ENCODE data around the gene POMT2.
"Not testable (repeated sequence)": the region's sequence is repeated elsewhere in the genome, so short reads cannot be mapped to it uniquely, and the experiment has no call there.

Gene POMT2, protein sequence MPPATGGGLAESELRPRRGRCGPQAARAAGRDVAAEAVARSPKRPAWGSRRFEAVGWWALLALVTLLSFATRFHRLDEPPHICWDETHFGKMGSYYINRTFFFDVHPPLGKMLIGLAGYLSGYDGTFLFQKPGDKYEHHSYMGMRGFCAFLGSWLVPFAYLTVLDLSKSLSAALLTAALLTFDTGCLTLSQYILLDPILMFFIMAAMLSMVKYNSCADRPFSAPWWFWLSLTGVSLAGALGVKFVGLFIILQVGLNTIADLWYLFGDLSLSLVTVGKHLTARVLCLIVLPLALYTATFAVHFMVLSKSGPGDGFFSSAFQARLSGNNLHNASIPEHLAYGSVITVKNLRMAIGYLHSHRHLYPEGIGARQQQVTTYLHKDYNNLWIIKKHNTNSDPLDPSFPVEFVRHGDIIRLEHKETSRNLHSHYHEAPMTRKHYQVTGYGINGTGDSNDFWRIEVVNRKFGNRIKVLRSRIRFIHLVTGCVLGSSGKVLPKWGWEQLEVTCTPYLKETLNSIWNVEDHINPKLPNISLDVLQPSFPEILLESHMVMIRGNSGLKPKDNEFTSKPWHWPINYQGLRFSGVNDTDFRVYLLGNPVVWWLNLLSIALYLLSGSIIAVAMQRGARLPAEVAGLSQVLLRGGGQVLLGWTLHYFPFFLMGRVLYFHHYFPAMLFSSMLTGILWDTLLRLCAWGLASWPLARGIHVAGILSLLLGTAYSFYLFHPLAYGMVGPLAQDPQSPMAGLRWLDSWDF

DNA sequence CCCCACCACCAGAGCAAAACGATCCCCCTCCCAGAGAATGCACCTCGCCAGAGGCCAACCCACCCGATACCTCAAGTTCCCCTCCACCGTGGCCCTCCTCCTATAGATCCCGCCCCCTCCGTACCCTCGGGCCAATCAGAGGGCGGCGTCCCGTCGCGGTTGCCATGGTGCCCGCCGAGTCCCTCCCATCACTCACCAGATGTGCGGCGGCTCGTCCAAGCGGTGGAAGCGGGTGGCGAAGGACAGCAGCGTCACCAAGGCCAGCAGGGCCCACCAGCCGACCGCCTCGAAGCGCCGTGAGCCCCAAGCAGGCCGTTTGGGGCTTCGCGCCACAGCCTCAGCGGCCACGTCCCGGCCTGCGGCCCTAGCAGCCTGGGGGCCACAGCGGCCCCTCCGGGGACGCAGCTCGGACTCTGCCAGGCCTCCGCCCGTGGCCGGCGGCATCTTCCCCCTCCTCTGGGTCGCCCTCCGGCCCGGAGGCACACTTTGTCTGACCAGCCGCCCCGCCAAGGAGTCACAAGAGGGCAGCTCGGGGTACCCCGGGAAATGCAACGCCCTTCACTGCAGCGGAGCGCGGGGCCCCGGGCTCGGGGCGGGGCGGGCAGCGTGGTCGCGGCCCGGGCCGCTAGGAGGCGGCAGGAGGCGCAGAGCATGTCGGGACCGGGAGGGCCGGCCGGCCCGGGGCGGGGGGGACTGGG, at the start of gene POMT2:
Gene POMT2, minus strand, starts transcription at position 646 of the 698 bp plus-strand sequence. Its CDS starts 202 bp downstream, at position 444.
- DNase-seq: peak; percentile 97

DNA sequence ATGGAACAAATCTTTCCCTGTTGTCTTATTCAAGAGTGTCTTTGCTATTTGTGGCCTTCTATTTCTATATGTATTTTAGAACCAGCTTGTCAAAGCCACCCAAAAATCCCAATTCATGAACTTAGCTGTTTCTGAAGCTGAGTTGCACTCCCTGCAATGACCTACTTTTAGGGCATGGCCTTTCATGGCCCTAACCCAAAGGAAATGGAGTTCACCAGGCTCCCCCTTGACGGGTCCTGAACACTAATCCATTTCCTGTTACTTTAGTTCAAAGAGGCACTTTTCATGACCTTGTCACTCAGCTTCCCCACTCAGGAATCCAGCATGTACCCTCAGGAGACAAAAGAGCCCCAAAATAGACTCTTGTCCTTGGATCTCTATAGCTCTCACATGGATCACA, 48.6 kb upstream of the POMT2 start:
- no peak for DNase-seq

DNA sequence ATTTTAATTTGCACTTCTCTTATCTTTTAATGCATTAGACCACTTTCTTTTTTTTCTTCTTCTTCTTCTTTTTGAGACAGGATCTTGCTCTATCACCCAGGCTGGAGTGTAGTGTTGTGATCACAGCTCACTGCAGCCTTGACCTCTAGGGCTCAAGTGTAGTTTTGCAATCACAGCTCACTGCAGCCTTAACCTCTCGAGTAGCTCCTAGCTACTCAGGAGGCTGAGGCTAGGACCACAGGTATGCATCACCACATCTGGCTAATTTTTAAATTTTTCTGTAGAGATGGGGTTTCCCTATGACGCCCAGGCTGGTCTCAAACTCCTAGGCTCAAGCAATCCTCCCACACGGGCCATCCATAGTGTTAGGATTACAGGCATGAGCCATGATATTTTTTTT, 43.5 kb upstream of the POMT2 start:
- no peak for DNase-seq

DNA sequence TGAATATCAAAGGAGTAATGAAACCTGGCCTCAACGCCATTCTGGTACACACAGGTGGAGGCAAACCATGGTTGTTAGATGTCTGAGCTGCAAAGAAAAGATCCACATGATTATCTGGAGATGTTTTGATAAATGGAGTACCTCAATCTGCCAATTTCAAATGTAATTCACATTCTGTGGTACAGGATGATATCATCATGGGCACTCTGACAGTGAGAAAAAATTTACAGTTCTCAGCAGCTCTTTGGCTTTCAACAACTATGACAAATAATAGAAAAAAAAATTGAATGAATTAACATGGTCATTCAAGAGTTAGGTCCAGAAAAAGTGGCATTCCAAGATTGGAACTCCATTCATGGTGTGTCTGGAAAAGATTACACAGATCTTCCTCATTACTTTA, 38.9 kb upstream of the POMT2 start:
- DNase-seq: no peak

DNA sequence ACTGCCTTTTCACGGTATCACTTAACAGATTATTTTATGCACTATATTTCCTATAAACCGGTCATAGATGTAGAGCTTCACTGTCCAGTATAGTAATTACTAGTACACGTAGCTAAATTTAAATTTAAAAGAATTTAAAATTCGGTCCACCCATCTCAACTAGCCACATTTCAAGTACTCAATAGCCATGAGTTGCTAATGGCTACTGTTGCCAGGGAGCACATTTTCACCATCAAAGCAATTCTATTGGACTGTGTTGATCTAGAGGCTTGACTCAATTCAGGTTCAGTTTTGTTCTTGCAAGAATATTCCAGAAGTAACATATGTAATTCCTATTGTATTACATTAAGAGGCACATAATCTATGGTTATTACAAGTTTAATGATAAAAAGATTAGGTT, 36.2 kb upstream of the POMT2 start:
- DNase-seq: no peak

DNA sequence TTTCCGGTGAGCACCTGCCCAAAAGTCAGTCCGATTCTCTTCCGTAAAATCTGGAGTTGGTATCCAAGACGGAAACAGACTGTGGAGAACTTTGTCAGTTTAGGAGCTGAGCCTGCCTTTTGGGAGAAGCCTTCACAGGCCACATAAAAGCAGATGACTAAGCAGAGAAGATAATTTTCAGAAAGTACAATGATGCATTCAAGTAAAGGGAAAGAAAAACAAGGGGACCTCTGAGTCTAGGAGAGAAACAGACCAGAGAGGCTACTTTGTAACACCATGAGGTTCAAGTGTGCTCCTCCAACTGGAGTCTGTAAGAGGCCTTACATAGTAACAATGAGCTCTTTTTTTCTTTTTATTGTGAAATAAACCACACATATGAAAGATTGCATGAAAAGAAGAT, 35.1 kb upstream of the POMT2 start:
- no peak for DNase-seq

DNA sequence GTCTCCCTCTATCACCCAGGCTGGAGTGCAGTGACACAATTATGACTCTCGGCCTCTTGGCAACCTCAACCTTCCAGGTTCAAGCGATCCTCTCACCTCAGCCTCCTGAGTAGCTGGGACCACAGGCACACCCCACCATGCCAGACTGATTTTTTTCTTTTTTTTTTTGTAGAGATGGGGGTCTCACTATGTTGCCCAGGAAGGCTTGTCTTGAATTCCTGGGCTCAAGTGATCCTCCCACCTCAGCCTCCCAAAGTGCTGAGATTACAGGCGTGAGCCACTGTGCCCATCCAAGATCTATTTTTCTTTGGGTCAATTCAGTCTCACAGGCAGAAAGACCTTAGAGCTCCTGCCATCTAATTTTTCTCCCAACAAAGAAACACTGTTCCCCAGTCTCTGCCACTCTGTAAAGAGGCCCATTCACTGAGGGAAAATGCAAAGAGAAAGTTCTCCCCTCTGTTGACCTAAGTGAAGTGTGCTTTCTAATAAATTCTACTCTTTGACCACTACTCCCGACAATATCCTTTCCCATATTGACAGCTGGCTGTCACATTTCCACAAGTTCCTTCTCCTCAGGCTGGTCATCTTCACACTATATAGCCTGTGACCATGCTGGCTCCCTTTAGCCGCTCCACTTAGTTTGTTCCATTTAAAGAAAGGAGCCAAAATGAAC, 32.9 kb upstream of the POMT2 start:
- DNase-seq: no peak

DNA sequence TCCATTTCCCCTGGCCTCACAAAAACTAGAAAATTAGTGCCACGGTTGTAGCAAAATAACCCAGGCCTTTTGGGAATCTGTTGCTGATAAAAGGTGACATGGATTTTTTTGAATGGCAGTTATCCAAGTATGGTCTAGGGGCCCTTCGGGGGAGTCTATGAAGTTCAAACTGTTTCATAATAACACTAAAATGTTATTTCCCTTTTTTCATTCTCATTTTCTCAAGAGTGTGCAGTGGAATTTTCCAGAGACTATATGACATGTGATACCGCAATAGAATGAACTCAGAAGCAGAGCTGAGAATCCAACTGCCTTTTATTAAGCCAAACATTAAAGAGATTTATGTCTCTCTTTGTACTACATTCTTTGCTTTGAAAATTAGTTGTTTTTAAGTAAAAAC, 27.1 kb upstream of the POMT2 start:
- peak; percentile 75 for DNase-seq

DNA sequence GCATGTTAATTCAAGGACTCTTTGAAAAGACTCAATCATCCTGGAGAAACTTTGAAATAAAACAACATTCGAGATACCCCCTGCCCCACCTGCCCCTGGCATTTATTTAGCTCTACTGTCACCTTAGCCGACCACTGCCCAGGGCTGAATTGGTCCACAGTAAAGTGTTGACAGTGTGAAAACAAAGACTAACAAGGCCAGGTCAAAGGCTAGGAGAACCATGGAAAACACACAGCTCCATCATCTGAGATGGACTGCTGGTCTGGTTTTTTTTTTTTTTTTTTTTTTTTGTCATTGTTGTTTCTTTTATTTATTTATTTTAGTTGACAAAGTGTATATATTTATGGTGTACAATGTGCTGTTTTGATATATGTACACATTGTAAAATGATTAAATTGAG, 25.8 kb upstream of the POMT2 start:
- no peak for DNase-seq

DNA sequence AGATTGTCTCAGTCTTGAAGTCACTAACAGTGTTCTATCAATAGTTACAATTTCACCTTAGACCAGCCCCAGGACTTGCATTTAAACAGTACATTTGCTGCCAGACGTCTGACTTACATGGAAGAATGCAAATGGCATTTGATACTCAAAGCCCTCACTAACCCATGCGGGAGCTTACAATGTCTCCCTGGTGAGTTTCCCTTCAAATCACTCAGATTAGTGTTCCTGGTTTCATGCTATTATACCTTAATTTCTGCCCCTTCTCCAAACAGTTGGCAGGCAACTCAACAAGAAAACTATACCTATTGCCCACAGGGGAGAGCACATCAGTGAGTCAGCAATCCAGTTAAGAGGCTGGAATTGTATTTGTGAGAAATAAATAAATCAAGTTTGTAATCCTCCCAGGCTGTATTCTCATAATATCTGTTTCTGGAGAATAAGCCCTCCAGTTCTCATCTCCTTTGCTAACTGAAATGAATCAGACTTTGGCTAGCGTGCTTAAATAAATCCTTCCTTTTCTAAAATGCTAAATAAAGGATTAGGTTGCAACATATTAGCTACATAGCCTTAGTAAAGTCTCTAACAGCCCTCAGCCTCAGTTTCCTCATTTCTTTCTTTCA, 23.8 kb upstream of the POMT2 start:
- no peak for DNase-seq

DNA sequence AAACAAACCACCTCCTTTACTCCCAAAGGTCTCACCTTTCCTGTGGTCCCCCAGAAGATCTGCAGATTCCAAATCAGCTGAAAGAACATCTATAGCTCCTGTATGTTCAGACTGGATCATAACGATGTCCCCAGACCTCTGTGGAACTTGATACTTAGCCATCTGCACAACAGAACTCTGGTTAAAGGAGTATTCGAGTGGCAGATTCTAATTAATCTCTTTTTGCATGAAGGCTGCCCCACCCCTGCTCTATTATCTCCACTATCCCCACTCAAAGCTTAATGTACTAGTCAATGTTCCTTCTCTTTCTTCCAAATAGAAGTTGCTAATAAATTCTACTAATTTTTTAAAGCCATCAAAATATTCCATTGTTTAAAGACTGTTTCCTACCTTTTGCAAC, 23.0 kb upstream of the POMT2 start:
- DNase-seq: no peak

DNA sequence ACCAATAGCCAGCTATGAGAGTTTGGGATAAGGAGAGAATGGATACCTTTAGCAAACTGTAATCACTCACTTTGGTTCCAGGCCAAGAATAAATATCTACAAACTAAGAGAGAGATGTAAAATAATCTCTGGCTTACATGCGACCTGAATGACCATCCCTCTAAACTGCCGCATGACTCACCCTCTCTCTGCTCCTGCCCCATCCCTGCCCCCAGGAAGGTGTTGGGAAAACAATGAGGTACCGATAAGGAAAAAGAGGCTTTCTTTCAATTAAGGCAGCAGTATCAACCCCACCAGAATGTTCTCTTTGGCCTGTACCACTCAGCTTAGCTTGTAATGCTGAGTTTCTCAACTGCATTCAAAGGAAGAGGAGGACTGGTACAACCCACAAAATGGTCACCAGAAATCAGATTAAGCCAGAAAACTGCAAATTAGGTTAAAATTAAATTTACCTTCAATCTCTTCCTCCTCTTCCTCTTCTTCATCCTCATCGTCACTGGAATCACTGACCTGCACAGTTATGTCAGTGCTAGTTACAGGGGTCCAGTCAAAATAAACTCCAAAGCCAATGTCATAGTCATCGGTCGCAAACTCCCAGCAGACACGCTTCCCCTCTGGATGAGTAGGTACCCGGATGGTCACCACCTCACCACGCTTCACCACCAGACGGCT, 22.2 kb upstream of the POMT2 start:
- no peak for DNase-seq

DNA sequence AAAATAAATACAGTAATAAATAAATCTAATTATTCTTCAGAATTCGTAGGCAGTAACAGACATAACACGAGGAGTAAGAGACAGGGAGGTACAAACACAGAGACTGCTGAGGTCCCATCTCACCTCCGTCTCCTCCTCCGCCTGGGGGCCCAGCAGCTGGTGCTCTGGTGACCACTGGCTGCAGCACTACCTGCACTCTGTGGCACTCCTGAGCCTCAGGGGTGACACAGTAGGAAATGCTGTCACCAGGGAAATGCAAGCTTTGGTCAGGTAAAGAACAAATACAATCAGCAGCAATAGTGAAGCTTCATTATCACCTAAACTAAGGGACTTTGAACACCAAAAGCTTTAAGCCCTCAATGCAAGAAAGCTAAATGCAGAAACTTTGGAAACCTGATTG, 19.7 kb upstream of the POMT2 start:
- DNase-seq: no peak

DNA sequence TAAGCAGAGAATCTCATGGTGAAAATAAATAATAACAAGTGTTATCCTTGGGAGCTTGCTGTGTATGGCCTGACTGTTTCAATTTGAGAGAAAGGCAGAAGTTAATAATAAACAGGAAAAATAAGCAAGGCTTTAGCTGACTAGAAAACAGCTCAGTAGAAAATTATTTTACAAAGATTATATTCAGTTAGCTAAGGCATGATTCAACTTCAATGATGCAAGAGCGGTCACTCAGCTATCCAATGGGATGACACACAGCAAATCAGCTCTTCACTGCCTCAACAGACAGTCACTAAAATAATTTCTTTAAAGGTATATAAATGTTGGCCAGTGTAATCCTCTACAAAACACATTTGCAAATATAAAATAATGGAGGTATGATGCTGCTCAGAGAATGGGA, 18.7 kb upstream of the POMT2 start:
- no peak for DNase-seq

DNA sequence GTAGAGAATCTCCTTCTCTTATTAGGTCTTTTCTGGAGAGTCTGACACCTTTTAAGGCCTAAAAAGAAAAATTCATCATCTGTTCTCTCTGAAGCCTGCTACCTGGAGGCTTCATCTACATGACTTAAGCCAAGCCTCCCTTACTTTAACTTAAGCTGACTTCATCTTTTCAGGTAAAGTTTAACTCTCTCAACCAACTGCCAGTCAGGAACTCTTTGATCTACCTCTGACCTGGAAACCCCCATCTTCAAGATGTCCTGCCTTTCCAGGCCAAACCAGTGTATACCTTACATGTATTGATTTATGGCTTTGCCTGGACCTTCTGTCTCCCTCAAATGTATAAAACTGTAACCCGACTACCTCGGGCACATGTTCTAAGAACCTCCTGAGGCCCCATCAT, 17.6 kb upstream of the POMT2 start:
- DNase-seq: no peak

DNA sequence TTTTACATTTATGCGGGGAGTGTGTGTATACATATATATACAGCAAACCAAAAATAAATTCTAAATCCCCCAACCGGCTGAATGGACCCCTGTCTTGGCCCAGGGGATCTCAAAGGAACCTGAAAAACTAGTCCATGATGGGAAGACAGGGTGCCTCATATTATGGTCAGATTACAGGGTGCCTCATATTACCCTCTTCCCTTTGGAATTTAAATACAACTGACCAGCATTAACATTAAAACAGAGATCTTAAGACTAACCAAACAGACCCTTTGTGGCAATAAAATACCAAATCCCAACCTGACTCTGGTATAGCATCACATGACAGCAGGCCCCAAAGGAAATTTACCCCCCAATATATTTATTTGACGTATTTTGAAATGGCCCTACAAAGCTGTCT, 17.2 kb upstream of the POMT2 start:
- no peak for DNase-seq

DNA sequence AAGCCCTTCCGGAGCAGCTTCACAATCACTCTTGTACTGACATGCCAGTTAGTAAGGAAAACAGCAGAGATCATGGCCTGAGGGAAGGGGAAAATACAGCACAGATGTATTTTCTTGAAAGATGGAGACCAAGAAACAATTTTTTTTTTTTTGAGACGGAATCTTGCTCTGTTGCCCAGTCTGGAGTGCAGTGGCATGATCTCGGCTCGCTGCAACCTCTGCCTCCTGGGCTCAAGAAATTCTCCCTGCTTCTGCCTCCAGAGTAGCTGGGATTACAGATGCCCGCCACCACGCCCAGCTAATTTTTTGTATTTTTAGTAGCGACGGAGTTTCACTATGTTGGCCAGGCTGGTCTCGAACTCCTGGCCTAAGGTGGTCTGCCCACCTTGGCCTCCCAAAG, 16.6 kb upstream of the POMT2 start:
- not testable (repeated sequence) for DNase-seq

DNA sequence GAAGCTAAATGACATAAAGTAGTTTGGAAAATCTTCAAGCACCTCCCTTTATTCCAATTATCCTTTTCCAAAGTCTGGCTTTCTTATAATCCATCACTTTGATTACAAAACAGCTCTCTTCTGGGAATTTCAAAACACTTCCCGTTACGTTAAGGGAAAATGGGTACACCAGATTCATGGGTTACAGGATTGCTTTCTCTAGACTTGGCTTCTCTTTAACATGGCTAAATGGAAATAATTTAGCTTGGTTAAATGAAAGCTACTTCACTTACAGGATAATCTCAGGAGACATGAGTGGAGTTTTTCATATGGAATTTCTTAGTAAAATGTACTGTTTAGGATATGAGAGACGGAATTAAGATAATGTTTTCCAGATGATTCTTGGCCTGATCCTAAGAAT, 14.9 kb upstream of the POMT2 start:
- DNase-seq: no peak

DNA sequence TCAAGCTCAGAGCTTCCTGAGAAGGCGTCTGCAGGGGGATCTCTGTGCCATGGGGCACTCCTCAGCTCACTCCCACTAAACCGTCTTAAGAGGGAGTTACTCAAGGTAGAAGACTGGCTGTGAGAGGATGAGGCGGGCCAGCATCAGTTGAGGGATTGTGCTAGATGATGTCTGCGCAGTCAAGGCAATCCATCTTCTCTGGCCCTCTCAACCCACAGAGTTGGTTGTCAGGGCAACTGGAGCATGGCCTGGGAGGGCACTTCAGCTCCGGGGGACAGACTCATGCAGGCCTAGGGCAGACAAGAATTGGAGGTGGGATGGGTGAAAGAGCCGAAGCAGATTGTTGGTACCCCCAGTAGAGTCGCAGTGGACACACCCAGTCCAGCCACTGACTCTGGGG, 9.2 kb upstream of the POMT2 start:
- DNase-seq: no peak

DNA sequence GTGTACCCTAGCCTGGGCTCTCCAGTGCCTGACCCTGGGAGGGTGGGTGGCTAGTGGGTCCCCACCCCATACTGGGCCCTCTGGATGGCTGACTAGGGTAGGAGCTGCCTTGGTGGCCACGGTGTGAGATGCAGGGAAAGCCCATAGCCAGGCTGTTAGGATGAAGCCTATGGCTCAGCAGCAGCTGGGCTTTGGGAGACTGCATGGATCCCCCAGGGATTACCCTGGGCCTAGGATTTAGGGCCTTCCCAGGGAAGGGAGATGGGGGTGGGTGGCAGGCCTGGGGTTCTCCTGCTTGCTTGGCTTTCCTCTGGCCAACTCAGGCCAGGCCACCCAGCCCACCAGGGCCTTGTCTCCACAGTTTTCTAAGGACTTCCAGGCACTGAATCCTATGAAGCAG, 6.4 kb upstream of the POMT2 start:
- DNase-seq: no peak

DNA sequence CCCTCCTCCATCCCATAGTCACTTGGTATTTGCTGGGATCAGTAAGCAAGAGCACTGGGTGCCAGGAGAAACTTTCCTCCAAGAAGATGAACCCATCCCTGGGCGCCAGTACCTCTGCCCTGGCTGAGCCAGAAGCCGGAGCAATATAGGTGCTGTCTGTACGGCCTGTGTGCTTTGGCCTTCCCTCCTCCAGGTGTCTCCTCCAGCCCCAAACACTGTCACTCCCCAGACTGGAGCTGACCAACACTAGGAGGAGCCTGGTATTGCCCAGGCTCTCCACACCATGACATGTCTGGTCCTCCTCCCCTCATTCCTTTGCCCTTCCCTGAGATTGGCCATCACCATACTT, 5.0 kb upstream of the POMT2 start:
- DNase-seq: no peak

Data from hematopoietic multipotent progenitor cell treated with erythropoietin and hydrocortisone succinate and interleukin-3 and kit ligand, for 4 days (in vitro differentiated cells).